T47D (cell line): Measurements from ENCODE around the gene PGAM1.
"Not testable (repeated sequence)": the region's sequence is repeated elsewhere in the genome, so short reads cannot be mapped to it uniquely, and the experiment has no call there.

Experiments
- DNase-seq, 2 experiments: peaks; one replicate each; pipeline versions ENCODE4 v3.0.0 to v3.0.0-alpha.2; 2011 to 2012; ENCODE audit warnings: low read depth in 1 of 2, low spot score in 1 of 2
- JUND ChIP-seq: IDR thresholded peaks from 2 replicates; pipeline ENCODE4 v1.6.1; 2012; ENCODE audit warnings: low read depth
- in situ Hi-C: cut with HindIII; loops from 2 replicates; pipeline ENCODE4 v1.10.0; 2016; ENCODE audit warnings: low sequenced_read_pairs, low pct_unique_long_range_greater_than_20kb

Gene PGAM1

DNA sequence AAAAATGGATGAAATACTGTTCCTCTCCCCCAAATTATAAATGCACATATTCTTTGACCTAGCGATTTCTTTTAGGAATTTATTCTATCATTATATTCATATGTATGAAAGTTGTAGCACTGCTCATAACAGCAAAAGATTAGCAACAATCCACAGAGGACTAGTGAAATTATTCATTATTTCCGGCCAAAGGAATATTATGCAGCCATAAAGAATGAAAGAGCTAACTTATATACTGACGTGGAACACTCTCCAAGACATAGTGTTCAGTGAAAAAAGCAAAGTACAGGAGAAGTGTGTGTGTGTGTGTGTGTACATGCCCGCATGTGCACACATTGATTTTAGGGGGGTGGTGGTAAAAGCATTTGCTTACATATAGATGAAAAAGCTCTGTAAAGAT is 48.9 kb downstream of the PGAM1 start:
- in situ Hi-C loops: no loop called here
- DNase-seq: no peak
- TF ChIP-seq JUND: no peak

DNA sequence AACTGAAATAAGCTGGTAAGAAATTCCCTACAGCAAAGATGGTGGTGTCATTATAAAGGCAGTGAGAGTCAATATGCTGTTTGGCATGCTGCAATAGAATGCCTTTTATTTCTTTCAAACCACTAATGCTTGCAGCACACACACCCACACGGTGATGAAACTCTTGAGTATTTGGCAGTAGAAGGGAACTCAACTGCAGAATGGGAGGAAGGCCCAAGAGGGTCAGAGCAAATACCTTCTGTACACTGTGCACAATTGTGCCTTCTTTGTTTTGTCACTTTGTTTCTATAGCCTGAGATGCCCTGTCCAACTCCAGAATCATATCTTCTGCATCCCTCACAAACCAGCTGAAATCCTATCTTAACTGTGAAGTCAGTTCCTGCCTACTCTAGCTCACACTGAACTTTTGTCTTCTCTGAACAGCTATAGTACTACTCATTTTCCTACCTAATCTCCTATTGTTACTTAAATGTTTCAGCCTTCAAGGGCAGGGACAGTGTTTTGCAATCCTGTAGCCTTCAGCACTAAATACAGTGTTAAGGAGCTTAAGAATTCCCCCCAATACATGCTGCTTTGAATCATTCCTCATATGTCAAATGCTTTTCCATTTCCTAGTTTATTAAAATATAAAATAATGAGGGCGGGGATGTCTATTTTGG is 50.1 kb downstream of the PGAM1 start:
- no peak for TF ChIP-seq JUND
- in situ Hi-C loops: no loop called here
- no peak for DNase-seq

DNA sequence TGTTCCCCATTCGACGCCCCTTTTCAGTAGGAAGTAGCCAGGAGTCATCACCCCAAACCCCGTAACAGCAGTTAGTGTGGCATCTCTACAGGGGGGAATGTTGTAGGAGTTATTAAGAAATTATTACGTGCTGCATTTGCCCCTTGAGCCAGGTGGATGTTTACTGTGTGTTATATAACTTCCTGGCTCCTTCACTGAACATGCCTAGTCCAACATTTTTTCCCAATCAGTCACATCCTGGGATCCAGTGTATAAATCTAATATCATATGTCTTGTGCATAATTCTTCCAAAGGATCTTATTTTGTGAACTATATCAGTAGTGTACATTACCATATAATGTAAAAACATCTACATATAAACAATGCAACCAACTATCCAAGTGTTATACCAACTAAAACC is 53.4 kb downstream of the PGAM1 start:
- in situ Hi-C loops, DNase-seq: not testable (repeated sequence)

DNA sequence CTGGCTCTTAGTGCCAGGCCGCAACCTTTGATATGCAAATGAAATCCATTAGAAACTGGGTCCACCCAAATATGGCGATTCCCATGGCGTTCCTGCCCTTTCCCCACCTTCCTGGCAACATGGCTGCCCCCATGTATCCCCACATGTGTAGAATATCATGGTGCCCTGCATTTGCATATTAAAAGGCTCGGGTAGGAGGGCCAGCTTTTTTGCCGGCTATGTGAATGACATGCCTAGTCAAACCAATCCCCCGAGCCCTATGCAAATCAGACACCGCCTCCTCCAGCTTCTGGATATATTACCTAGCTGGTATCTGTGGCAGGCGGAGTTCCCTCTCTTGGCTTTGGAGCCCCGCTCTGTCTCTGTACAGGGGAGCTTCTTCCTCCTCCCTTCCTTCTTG is 53.9 kb downstream of the PGAM1 start:
- DNase-seq: peak in 1 of 2 experiments; percentile 58
- in situ Hi-C loops: no loop called here
- TF ChIP-seq JUND: no peak

DNA sequence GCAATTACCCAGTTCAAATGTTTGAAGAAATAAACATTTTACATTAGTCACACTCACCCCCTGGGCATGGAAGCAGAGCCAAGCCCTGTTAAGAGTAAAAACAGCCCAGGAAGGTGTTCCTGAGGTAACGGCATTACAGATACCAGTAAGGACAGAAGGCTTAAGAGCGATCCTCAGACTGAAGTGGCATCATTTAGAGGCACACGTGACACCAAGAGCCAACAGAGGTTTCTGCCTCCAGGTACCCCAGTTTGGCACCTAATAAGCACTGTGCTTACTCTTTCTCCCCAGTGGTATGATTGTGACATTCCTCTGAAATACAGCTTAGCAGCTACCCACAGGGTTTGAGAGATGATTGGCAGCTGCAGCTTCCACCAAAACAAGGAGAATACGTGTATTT is 55.1 kb downstream of the PGAM1 start:
- in situ Hi-C loops: no loop called here
- no peak; the same call in 1 of the 2 replicates for TF ChIP-seq JUND
- peak in 1 of 2 experiments; percentile 29 for DNase-seq

DNA sequence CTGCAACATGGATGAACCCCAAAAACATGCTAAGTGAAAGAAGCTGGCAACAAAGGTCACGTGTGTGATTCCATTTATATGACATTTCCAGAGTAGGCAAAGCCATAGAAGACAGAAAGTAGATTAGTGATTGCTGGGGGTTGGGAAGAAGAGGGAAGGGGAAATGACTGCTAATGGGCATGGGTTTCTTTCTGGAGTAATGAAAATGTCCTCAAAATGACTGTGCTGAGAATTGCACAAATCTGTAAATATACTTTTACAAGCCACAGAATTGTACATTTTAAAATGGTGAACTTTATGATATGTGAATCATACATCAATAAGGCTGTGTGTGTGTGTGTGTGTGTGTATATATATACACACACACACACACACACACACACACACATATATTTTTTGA is 56.4 kb downstream of the PGAM1 start:
- no peak for DNase-seq
- TF ChIP-seq JUND: no peak
- in situ Hi-C loops: no loop called here
